Erythroblast (primary cell): Measurements from ENCODE around the gene RDH11.
"Not testable (repeated sequence)": the region's sequence is repeated elsewhere in the genome, so short reads cannot be mapped to it uniquely, and the experiment has no call there.

ENCODE experiments used
- DNase-seq, 2 experiments: peaks; one replicate each; lab custom pipeline; 2025; lab: John Stamatoyannopoulos, UW
- GATA1 ChIP-seq: IDR thresholded peaks from 2 replicates; pipeline ENCODE4 v1.6.1; 2011; ENCODE audit warnings: low read depth, mild to moderate bottlenecking, control low read depth, low read length, moderate library complexity
- POLR2A ChIP-seq: IDR thresholded peaks from 2 replicates; pipeline ENCODE4 v1.6.1; 2011; ENCODE audit warnings: mild to moderate bottlenecking, low read length

RDH11 gene

GRCh38 chr14:67719866-67720265 is 24.3 kb upstream of the RDH11 start:
- TF ChIP-seq POLR2A (no peak), GATA1 (no peak)
- no peak for DNase-seq

GRCh38 chr14:67719385-67719784 is 23.8 kb upstream of the RDH11 start:
- DNase-seq: not testable (repeated sequence)

GRCh38 chr14:67718265-67718664 is 22.7 kb upstream of the RDH11 start:
- TF ChIP-seq POLR2A (no peak), GATA1 (no peak)
- no peak for DNase-seq

GRCh38 chr14:67717048-67717447 is 21.5 kb upstream of the RDH11 start:
- no peak for DNase-seq
- TF ChIP-seq GATA1 (no peak), POLR2A (no peak)

GRCh38 chr14:67710209-67710608 is 14.6 kb upstream of the RDH11 start:
- TF ChIP-seq GATA1 (no peak), POLR2A (no peak)
- peak; percentile 50 to 51 for DNase-seq

GRCh38 chr14:67709796-67710195 is 14.2 kb upstream of the RDH11 start:
- DNase-seq: not testable (repeated sequence)

- not testable (repeated sequence) for DNase-seq
Measured at GRCh38 chr14:67709346-67709745, 13.8 kb upstream of the RDH11 start.

- DNase-seq: no peak
- TF ChIP-seq POLR2A (no peak), GATA1 (no peak)
Measured at GRCh38 chr14:67705211-67705610, 9.6 kb upstream of the RDH11 start.

- TF ChIP-seq GATA1 (no peak), POLR2A (no peak)
- peak; percentile 66 to 84 for DNase-seq
Measured at GRCh38 chr14:67704484-67705089, 9.0 kb upstream of the RDH11 start.

GRCh38 chr14:67703997-67704396 is 8.4 kb upstream of the RDH11 start:
- DNase-seq: no peak
- TF ChIP-seq POLR2A (no peak), GATA1 (no peak)

GRCh38 chr14:67701492-67701891 is 5.9 kb upstream of the RDH11 start, which contains the start of gene RDH12:
Gene RDH12, plus strand, starts transcription at chr14:67701886. Its CDS starts 20,757 bp downstream, at chr14:67722643.
- not testable (repeated sequence) for DNase-seq

GRCh38 chr14:67698179-67698578 is 2.6 kb upstream of the RDH11 start:
- TF ChIP-seq GATA1 (no peak), POLR2A (no peak)
- DNase-seq: no peak

- DNase-seq: no peak
- no peak for TF ChIP-seq GATA1
Measured at GRCh38 chr14:67697006-67697405, 1.4 kb upstream of the RDH11 start.

GRCh38 chr14:67694791-67695393 is 672 bp downstream of the RDH11 start:
- TF ChIP-seq POLR2A (peak; percentile 93), GATA1 (no peak)
- peak; percentile 91 to 92 for DNase-seq

- DNase-seq: no peak
- TF ChIP-seq POLR2A: no peak
- no peak for TF ChIP-seq GATA1
Measured at GRCh38 chr14:67690011-67690410, 5.6 kb downstream of the RDH11 start.
